ENCODE data around the gene LPP. TPM values are rescaled to one million over a fixed set of nuclear protein-coding genes. Genes with fewer than 3 reads are reported as not detected.
A peak's percentile ranks its signal among the peaks of the same experiment; 100 is the strongest.

LPP gene
- total RNA-seq, 1 donor: 77.4 TPM

GRCh38 chr3:188206787-188207186 is 52.8 kb downstream of the LPP start:
- Histone ChIP-seq H4K20me1 (ENCODE audit: insufficient read depth, low read length) (peaks cover 16% of the 10 kb centered on the region), H3K4me1 (ENCODE audit: insufficient read depth, low read length) (peaks cover 31% of the 10 kb centered on the region), H3K9me3 (ENCODE audit: low read depth, low read length) (no peaks in the 10 kb centered on the region), H3K27me3 (ENCODE audit: insufficient read depth, low read length) (no peaks in the 10 kb centered on the region), H3K4me2 (ENCODE audit: insufficient read depth, low read length) (no peak overlapping the region), H3K27ac (ENCODE audit: low read depth, low read length) (no peak overlapping the region), H3K36me3 (ENCODE audit: insufficient read depth, low read length) (no peaks in the 10 kb centered on the region), H2AFZ (ENCODE audit: low read length) (no peak overlapping the region), H3K79me2 (ENCODE audit: insufficient read depth, low read length) (peaks cover 77% of the 10 kb centered on the region), H3K4me3 (ENCODE audit: insufficient read depth, low read length) (no peak overlapping the region)
- DNase-seq (ENCODE audit: insufficient read length, low spot score, missing footprints): no peak
- TF ChIP-seq CTCF (IDR thresholded peaks at IDR 0.05; ENCODE audit: extremely low read depth, low read depth, low read length): no peak

- TF ChIP-seq CTCF (IDR thresholded peaks at IDR 0.05; ENCODE audit: extremely low read depth, low read depth, low read length): no peak
- no peaks in the 10 kb centered on the region for H3K36me3 ChIP-seq (ENCODE audit: insufficient read depth, low read length)
- H3K4me2 ChIP-seq (ENCODE audit: insufficient read depth, low read length): peak overlapping the region; percentile 67
- peaks cover 71% of the 10 kb centered on the region for H3K79me2 ChIP-seq (ENCODE audit: insufficient read depth, low read length)
- peak overlapping the region; percentile 95 for H3K27ac ChIP-seq (ENCODE audit: low read depth, low read length)
- H2AFZ ChIP-seq (ENCODE audit: low read length): no peak overlapping the region
- no peaks in the 10 kb centered on the region for H3K9me3 ChIP-seq (ENCODE audit: low read depth, low read length)
- DNase-seq (ENCODE audit: insufficient read length, low spot score, missing footprints): no peak
- no peaks in the 10 kb centered on the region for H3K27me3 ChIP-seq (ENCODE audit: insufficient read depth, low read length)
- peak overlapping the region; percentile 16 for H3K4me3 ChIP-seq (ENCODE audit: insufficient read depth, low read length)
- H4K20me1 ChIP-seq (ENCODE audit: insufficient read depth, low read length): peaks cover 6% of the 10 kb centered on the region
- peaks cover 43% of the 10 kb centered on the region for H3K4me1 ChIP-seq (ENCODE audit: insufficient read depth, low read length)
Measured at GRCh38 chr3:188207941-188208515, 54.1 kb downstream of the LPP start.

GRCh38 chr3:188208516-188208981 is 54.6 kb downstream of the LPP start:
- DNase-seq (ENCODE audit: insufficient read length, low spot score, missing footprints): no peak
- peaks cover 46% of the 10 kb centered on the region for H3K4me1 ChIP-seq (ENCODE audit: insufficient read depth, low read length)
- no peaks in the 10 kb centered on the region for H3K27me3 ChIP-seq (ENCODE audit: insufficient read depth, low read length)
- peaks cover 6% of the 10 kb centered on the region for H4K20me1 ChIP-seq (ENCODE audit: insufficient read depth, low read length)
- H2AFZ ChIP-seq (ENCODE audit: low read length): peak overlapping the region; percentile 31
- H3K79me2 ChIP-seq (ENCODE audit: insufficient read depth, low read length): peaks cover 76% of the 10 kb centered on the region
- TF ChIP-seq CTCF (IDR thresholded peaks at IDR 0.05; ENCODE audit: extremely low read depth, low read depth, low read length): no peak
- no peaks in the 10 kb centered on the region for H3K36me3 ChIP-seq (ENCODE audit: insufficient read depth, low read length)
- H3K4me2 ChIP-seq (ENCODE audit: insufficient read depth, low read length): peak overlapping the region; percentile 67
- H3K27ac ChIP-seq (ENCODE audit: low read depth, low read length): peak overlapping the region; percentile 95
- no peaks in the 10 kb centered on the region for H3K9me3 ChIP-seq (ENCODE audit: low read depth, low read length)
- H3K4me3 ChIP-seq (ENCODE audit: insufficient read depth, low read length): peak overlapping the region; percentile 16

- H3K27me3 ChIP-seq (ENCODE audit: insufficient read depth, low read length): no peaks in the 10 kb centered on the region
- H3K27ac ChIP-seq (ENCODE audit: low read depth, low read length): peak overlapping the region; percentile 95
- H3K4me2 ChIP-seq (ENCODE audit: insufficient read depth, low read length): peak overlapping the region; percentile 67
- H2AFZ ChIP-seq (ENCODE audit: low read length): no peak overlapping the region
- peaks cover 46% of the 10 kb centered on the region for H3K4me1 ChIP-seq (ENCODE audit: insufficient read depth, low read length)
- no peak overlapping the region for H3K4me3 ChIP-seq (ENCODE audit: insufficient read depth, low read length)
- peaks cover 75% of the 10 kb centered on the region for H3K79me2 ChIP-seq (ENCODE audit: insufficient read depth, low read length)
- no peak for TF ChIP-seq CTCF (IDR thresholded peaks at IDR 0.05; ENCODE audit: extremely low read depth, low read depth, low read length)
- H3K9me3 ChIP-seq (ENCODE audit: low read depth, low read length): no peaks in the 10 kb centered on the region
- peaks cover under 1% of the 10 kb centered on the region for H4K20me1 ChIP-seq (ENCODE audit: insufficient read depth, low read length)
- DNase-seq (ENCODE audit: insufficient read length, low spot score, missing footprints): no peak
- no peaks in the 10 kb centered on the region for H3K36me3 ChIP-seq (ENCODE audit: insufficient read depth, low read length)
Measured at GRCh38 chr3:188209034-188209433, 55.1 kb downstream of the LPP start.
